ENCODE measurements around the gene ZNF516.

- TF ChIP-seq FOXM1 (IDR thresholded peaks at IDR 0.05; ENCODE audit: borderline replicate concordance, low read depth) (no peak), CREB1 (IDR thresholded peaks at IDR 0.05; ENCODE audit: low read depth) (no peak)
These were observed 9.0 kb downstream of the ZNF516 start for GRCh38 chr18:76486038-76486437.
